ENCODE results near the gene PARD3.
A peak's percentile ranks its signal among the peaks of the same experiment; 100 is the strongest.

PARD3 gene

DNA sequence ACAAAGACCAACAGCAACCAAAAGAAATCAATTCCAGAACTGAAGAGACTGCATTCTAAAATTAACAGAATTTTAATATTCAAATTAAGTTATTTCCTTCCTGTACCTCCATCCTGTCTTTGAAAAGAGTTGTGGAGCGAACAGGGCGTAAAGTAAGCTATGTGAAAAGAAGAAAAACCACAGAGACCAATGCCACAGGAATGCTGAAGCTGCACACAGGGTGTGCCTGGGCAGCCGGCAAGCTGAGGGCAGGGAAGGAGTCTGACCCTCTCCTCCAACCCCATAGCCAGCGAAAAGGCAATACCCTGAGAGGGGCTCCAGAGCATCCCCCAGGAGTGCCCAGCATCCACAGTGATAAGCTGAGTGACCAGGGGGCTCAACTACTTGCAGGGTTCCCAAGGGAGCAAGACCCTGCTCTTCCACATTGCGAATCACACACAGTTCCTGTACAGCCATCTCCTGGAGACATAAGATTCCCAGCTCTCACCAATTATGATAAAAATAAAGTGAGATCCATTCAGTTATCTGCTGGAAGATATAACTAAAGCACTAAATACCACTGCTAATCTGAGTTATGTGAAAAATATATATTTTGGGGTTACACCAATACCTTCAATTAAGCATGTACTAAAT is 93.8 kb downstream of the PARD3 start:
- peak; percentile 65 for DNase-seq (ENCODE audit: low spot score)
- peak overlapping the region; percentile 87 for H3K27ac ChIP-seq
- ChIA-PET POLR2A (ENCODE audit: low non-redundant PET) (no interaction called here), CTCF (interaction anchor here (0.5 to 1.8 kb wide), 2 partner anchors 12 to 820 kb away, joined by 4 to 6 read pairs; no protein-coding TSS in a partner anchor)
- TF ChIP-seq CTCF (conservative IDR thresholded peaks at IDR 0.05; ENCODE audit: low read depth): no peak

- POLR2A ChIA-PET (ENCODE audit: low non-redundant PET): no interaction called here
- TF ChIP-seq CTCF (conservative IDR thresholded peaks at IDR 0.05; ENCODE audit: low read depth): no peak
Measured at GRCh38 chr10:34719746-34720145, 95.3 kb downstream of the PARD3 start.

DNA sequence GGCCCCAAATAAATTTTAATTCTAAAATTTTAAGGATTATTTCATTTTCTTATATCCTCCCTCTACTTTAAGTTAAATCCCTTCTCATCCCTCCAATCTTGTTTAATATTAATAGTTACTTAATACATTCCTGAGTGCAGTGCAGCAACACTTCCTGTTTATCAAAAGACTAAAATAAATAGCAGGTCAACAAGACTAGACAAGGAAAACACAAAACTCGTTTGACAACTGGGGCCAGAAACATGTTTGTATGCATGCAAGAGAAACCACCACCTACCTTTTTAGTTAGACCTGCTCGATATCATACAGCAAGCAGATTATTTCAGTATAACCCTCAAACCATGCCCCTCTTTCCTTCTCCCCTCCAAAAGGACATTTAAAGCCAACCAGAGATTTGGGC is 95.8 kb downstream of the PARD3 start:
- ChIA-PET POLR2A (ENCODE audit: low non-redundant PET) (no interaction called here), CTCF (interaction anchor here (0.6 kb wide), 1 partner anchor 252 kb away, joined by 3 read pairs; no protein-coding TSS in a partner anchor)
- H3K27ac ChIP-seq: no peak overlapping the region
- no peak for TF ChIP-seq CTCF (conservative IDR thresholded peaks at IDR 0.05; ENCODE audit: low read depth)
- no peak for DNase-seq (ENCODE audit: low spot score)

More at GRCh38 chr10:34719746-34720145, 95.3 kb downstream of the PARD3 start:
- CTCF ChIA-PET: interaction anchor here (0.6 kb wide), 1 partner anchor 252 kb away, joined by 3 read pairs; no protein-coding TSS in a partner anchor
- peak; percentile 68 for DNase-seq (ENCODE audit: low spot score)
- H3K27ac ChIP-seq: peak overlapping the region; percentile 87

DNA sequence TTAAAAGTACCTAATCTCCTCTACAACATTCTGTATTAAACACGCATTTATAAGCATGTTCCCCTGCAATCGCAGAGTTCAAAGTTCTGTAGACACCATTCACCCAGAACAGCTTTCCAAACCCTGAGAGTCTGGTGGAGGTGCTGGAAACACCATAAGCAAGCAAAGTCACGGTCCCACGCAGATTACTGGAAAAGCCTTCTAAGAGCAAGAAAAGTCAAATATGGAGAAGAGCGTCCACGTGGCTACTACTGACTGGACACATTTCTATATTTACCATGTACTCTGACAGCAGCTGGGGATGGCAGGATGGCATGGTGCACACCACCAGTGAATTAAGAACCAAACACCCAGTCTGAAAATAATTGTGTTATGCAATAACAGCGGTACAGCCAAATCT is 97.7 kb downstream of the PARD3 start:
- POLR2A ChIA-PET (ENCODE audit: low non-redundant PET): no interaction called here
- DNase-seq (ENCODE audit: low spot score): no peak
- no peak overlapping the region for H3K27ac ChIP-seq
- CTCF ChIA-PET: no interaction called here
- TF ChIP-seq CTCF (conservative IDR thresholded peaks at IDR 0.05; ENCODE audit: low read depth): no peak

DNA sequence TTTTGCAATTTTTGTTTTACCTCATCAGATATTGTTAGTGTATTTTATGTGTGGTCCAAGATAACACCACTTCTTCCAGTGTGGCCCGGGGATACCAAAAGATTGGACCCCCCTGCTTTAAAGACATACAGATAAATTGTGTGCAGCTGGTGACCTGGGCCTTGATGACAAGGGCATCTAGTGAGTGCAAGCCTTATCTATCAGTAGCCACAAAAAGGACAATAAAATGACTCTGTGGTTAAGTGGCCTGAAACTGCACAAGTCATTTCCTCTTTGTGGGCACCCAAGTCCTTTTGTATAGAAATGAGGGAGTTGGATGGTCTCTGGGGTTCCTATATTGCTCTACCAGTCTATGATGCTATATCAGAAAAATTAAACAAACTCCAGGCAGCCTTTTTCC is 98.1 kb downstream of the PARD3 start:
- no peak for DNase-seq (ENCODE audit: low spot score)
- POLR2A ChIA-PET (ENCODE audit: low non-redundant PET): no interaction called here
- CTCF ChIA-PET: no interaction called here
- TF ChIP-seq CTCF (conservative IDR thresholded peaks at IDR 0.05; ENCODE audit: low read depth): no peak
- no peak overlapping the region for H3K27ac ChIP-seq

DNA sequence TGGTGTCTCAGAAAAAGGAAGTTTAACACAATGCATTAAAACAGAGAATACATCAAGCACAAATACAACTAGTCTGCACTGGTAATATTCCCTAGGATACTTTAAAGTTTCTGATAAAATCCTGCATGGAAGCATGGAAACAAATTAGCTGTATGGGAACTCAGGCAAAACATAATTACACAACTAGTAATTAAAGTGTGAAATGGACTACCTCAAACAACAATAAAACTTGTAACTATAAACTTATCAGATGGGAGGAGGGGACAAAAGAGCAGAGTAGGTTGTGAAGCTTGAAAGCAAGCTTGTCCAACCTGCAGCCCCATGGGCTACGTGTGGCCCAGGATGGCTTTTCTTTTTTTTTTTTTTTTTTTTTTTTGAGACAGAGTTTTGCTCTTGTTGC is 98.9 kb downstream of the PARD3 start:
- POLR2A ChIA-PET (ENCODE audit: low non-redundant PET): no interaction called here
- TF ChIP-seq CTCF (conservative IDR thresholded peaks at IDR 0.05; ENCODE audit: low read depth): no peak

More for the DNA sequence above, 98.9 kb downstream of the PARD3 start:
- no peak overlapping the region for H3K27ac ChIP-seq
- CTCF ChIA-PET: no interaction called here
- DNase-seq (ENCODE audit: low spot score): no peak

Data from RWPE1 (cell line).